Skeletal muscle satellite cell (primary cell): ENCODE results near the gene MT1B.
"Not testable (repeated sequence)": the region's sequence is repeated elsewhere in the genome, so short reads cannot be mapped to it uniquely, and the experiment has no call there.

Experiments
- H3K27me3 ChIP-seq: 2 replicates; pipeline ENCODE4 v1.7.0; 2013; ENCODE audit warnings: low read length; ENCODE audit not compliant: control insufficient read depth, insufficient read depth
- H3K36me3 ChIP-seq: 2 replicates; pipeline ENCODE4 v1.7.0; 2013; ENCODE audit warnings: mild to moderate bottlenecking, control low read depth, low read length; ENCODE audit not compliant: insufficient read depth
- H3K4me1 ChIP-seq: 2 replicates; pipeline ENCODE4 v1.7.0; 2013; ENCODE audit warnings: low read length; ENCODE audit not compliant: control insufficient read depth, insufficient read depth
- H3K4me2 ChIP-seq: 2 replicates; pipeline ENCODE4 v1.7.0; 2013; ENCODE audit warnings: mild to moderate bottlenecking, low read length
- H3K4me3 ChIP-seq: 2 replicates; pipeline ENCODE4 v1.7.0; 2013; ENCODE audit warnings: low read length
- H3K9ac ChIP-seq: 2 replicates; pipeline ENCODE4 v1.7.0; 2013; ENCODE audit warnings: mild to moderate bottlenecking, low read depth, low read length, moderate library complexity
- H3K9me3 ChIP-seq: replicated peaks from 2 replicates; pipeline ENCODE4 v1.7.0; 2013; ENCODE audit warnings: mild to moderate bottlenecking, control low read depth, low read length

Gene MT1B

DNA sequence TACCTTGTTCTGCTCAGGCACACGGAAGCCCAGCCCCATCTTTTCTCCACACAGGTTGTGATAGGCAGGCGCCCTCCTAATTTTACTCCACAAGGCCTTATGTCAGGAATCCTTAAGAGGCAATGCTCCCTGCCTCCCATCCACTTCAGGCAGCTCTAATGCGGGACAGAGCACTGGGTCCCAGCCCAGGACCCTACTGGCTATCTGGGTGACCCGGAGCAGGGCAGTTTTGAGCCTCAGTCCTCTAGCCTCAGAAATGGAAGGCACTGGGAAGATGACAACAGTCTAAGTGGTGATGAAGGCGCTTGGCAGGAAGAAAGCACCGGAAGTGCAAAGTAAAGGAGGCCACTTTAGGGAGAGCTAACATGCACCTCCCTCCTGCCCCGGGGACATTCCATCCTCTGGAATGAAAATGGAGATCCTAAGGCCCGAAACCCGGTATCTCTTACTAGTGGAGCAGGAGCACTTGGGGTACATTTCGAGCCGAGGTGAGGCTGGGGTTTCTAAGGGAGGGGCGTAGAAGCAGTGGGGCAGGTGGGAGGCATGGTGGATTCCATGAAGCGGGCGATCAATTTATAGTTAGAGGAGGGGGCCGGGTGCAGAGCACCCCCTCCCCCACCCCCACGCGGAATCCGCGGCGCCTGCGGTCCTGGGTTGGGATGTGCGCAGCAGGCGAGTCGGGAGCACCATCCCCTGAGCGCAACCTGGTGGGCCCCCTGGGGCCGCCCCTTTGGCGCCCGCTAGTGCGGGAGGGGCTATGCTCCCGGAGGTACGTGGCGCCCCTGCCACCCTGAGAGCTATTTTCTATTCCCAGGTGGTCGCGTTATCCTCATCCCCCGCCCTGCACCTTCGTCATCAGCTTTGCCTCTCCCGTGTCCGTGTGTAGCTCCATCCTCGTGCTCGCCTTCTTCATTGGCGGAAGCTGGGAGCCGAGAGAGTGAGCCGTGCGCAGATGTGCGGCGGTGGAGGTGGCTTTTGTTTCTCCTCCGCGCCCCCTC is 11.0 kb downstream of the MT1B start:
- H3K9me3 ChIP-seq = no peaks in the 10 kb centered on the region
- no peak overlapping the region for H3K9ac ChIP-seq
- H3K4me3 ChIP-seq = no peak overlapping the region
- H3K27me3 ChIP-seq = peaks cover 86% of the 10 kb centered on the region
- no peak overlapping the region for H3K4me2 ChIP-seq
- H3K36me3 ChIP-seq = no peaks in the 10 kb centered on the region
- peaks cover 7% of the 10 kb centered on the region for H3K4me1 ChIP-seq

DNA sequence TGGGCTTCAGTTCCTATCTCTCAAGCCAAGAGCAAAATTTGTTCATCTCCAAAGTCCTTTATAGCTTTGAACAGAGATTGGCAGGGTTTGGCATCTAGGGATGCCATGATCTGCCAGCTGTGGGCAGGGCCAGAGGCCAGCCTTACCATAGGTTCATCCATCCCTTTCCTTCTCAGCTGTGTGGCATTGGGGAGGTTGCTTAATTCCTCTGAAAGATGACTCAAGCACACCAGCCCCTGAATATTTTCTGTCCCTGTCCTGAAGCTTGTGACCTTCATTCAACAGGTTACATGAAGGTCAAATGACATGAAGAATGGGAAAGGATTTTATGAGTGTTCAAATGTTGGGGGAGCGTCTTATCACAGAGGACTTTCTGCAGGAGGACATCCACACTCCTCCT is 12.8 kb downstream of the MT1B start:
- H3K4me2 ChIP-seq = no peak overlapping the region
- H3K27me3 ChIP-seq = peaks cover 86% of the 10 kb centered on the region
- no peak overlapping the region for H3K4me3 ChIP-seq
- no peak overlapping the region for H3K9ac ChIP-seq
- H3K9me3 ChIP-seq = no peaks in the 10 kb centered on the region
- peaks cover 3% of the 10 kb centered on the region for H3K4me1 ChIP-seq
- no peaks in the 10 kb centered on the region for H3K36me3 ChIP-seq

DNA sequence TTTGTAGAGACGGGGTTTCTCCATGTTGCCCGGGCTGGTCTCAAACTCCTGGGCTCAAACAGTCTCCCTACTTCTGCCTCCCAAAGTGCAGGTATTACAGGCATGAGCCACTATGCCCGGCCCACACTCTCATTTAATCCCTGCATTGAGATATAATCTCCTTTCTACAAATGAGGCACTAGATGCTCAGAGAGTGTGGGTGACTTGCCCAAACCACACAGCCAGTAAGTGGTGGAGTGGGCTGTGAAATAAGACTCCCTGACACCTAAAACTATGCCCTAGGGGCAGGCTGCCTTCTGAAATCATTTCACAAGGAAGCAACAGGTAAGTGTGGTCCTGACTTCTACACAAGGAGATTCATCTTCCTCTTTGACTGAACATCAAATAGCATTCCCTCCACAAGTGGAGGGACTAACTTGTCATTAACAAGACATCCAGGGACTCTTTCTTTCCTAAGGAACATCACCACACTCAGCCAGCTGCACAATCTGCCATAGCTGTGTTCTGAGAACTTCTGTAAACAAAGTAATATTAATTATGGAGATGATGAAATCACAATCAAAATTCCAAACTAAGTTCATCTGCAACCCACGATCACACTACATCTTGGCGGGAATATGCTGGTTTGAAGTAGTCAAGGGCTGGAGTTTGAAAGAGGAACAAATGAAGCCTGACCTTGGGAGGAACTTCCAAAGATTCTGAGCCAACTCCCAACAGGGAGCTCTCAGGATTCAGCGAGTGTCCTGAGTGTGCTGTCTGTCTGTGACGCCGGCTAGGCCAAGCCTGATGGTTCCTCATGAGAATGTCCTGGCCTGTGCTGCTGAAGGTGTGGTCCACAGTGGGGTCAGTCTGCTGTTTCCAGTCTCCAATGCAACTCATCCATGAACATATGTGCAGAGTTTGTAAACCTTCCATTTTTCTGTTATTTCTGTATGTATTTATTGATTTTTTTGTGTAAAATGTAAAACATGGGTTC is 13.9 kb downstream of the MT1B start:
- H3K27me3 ChIP-seq = peaks cover 88% of the 10 kb centered on the region
- H3K4me2 ChIP-seq = not testable (repeated sequence)

DNA sequence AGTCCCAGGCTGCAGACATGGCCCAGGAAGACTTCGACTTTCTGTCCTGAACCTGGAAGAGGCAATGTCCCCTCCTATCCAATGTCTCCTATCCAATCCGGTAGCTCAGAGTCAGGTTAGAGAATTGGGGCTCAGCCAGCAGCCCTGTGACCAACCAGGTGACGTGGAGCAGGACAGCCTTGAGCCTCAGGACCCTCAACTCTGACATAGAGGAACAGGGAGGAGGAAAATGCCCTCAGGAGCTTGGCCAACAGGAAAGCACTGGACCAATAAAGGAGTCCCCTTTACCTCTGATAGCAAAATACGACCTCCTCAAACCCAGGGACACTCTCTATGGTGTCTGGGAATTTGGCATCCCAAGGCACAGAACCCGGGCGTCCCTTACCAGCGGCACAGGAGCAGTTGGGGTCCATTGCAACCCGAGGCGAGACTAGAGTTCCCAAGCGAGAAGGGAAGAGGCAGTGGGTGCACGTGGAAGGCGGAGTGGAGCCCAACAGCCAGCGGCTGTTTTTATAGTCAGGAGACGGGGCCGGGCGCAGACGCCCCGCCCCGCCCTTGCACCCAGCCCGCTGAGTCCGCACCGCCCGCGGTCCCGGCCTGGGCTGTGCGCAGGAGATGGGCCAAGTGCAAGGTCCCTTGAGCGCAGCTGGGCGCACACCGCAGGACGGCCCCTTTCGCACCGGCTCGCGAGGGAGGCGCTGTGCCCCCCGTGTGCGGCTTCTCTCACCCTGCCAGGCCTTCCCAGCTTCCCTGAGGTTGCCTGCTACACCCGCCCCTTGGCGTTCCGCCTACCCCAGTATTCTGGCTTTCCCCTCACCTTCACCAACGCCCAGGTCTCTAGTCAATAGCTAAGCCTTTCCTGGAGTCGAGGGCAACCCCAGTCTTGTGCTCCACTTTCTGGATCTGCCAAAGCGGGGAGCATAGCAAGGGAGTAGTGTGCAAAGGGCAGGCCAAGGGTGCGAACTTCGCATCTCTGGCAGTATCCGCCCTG is 16.2 kb downstream of the MT1B start, which contains the start of gene MT1G:
MT1G (minus strand) TSS at position 485 of the 991 bp plus-strand sequence; CDS start at position 413, 72 bp downstream.
- Histone ChIP-seq H3K4me3 (peak within 1 kb of the TSS; percentile 28), H3K4me1 (peaks cover 3% of the 10 kb centered on the region), H3K4me2 (peak within 1 kb of the TSS; percentile 52), H3K36me3 (no peaks in the 10 kb centered on the region), H3K9ac (no peak within 1 kb of the TSS), H3K9me3 (no peaks in the 10 kb centered on the region), H3K27me3 (peaks cover 75% of the 10 kb centered on the region)

More for the DNA sequence above, 13.9 kb downstream of the MT1B start:
- H3K4me3 ChIP-seq, H3K9ac ChIP-seq, H3K4me1 ChIP-seq, H3K36me3 ChIP-seq, H3K9me3 ChIP-seq: not testable (repeated sequence)

DNA sequence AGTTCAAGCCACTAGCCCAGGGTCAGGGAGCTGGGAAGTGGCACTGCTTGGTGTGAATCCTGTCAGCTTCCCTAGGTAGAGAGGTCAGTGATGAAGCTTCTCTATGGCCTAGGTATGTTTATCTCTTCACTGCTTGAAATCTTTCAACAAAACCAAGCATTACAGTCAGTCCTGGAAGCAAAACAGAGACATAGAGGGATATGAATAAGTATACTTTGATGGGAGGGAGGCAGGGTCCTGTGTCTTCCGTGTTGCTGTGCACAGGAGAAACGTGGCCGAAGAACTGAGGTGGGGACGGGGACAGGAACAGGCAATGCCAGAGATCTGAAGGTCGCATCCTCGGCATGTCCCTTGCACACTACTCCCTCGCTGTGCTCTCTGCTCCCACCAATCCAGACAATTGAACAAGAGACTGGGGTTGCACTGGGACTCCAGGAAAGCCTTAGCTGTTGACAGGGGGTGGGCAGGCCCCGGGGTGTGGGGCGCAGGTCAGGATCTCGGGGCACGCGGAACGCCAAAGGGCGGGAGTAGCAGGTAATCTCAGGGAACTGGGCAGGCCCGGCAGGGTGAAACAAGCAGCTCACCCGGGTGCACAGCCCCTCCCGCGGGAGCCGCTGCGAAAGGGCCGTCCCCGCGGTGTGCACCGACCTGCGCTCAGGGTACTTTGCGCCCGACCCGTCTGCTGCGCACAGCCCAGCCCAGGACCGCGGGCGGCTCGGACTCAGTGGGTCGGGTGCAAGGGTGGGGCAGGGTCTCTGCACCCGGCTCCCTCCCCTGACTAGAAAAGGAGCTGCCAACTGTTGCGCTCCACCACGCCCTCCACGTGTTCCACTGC is 17.5 kb downstream of the MT1B start, which contains the start of gene MT1H:
MT1H (plus strand) TSS at position 810 of the 835 bp plus-strand sequence. CDS start 71 bp downstream, outside the sequence.
- H3K36me3 ChIP-seq = no peaks in the 10 kb centered on the region
- H3K4me2 ChIP-seq = no peak within 1 kb of the TSS
- no peak within 1 kb of the TSS for H3K4me3 ChIP-seq
- peaks cover 62% of the 10 kb centered on the region for H3K27me3 ChIP-seq
- H3K4me1 ChIP-seq = peaks cover 3% of the 10 kb centered on the region
- no peak within 1 kb of the TSS for H3K9ac ChIP-seq
- no peaks in the 10 kb centered on the region for H3K9me3 ChIP-seq

DNA sequence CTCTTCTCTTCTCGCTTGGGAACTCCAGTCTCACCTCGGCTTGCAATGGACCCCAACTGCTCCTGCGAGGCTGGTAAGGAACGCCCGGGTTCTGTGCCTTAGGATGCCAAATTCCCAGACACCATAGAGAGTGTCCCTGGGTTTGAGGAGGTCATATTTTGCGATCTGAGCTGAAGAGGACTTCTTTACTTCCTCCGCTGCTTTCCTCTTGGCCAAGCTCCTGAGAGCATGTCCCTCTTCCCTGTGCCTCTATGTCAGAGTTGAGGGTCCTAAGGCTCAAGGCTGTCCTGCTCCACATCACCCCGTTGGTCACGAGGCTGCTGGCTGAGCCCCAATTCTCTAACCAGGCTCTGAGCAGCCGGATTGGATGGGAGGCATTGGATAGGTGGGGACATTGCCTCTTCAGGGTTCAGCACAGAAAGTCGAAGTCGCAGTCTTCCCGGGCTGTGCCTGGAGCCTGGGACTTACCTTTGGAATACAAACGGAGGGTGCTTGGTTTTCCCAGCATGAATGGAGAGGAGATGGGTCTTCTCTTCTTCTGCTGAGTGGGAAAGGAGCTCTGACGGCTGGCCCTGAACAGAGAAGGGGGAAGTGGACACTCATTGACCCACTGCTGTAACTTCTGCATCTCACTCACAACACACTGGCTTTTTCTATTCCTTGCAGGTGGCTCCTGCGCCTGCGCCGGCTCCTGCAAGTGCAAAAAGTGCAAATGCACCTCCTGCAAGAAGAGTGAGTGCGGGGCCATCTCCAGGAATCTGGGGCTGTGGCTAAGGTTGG is 18.3 kb downstream of the MT1B start:
- H3K4me1 ChIP-seq = peaks cover 3% of the 10 kb centered on the region
- no peak overlapping the region for H3K9ac ChIP-seq
- no peak overlapping the region for H3K4me2 ChIP-seq
- no peaks in the 10 kb centered on the region for H3K9me3 ChIP-seq
- peaks cover 56% of the 10 kb centered on the region for H3K27me3 ChIP-seq
- H3K4me3 ChIP-seq = no peak overlapping the region
- no peaks in the 10 kb centered on the region for H3K36me3 ChIP-seq

DNA sequence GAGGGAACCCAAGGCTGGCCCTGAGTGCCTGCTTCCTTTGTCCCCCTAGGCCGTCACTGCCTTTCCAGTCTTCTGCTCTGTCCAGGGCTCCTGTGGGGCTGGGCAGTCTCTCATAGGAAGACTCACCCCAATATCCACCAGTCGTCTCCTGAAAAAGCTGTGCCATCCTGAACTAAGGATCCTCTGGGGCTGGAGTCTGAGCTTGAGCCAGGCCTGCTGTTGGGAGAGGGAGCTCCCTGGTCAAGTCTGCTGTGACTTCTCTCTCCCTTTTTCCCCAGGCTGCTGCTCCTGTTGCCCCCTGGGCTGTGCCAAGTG is 18.9 kb downstream of the MT1B start:
- Histone ChIP-seq H3K27me3 (peaks cover 56% of the 10 kb centered on the region), H3K4me1 (peaks cover 3% of the 10 kb centered on the region), H3K9me3 (no peaks in the 10 kb centered on the region), H3K4me3 (no peak overlapping the region), H3K9ac (no peak overlapping the region), H3K4me2 (no peak overlapping the region), H3K36me3 (no peaks in the 10 kb centered on the region)

DNA sequence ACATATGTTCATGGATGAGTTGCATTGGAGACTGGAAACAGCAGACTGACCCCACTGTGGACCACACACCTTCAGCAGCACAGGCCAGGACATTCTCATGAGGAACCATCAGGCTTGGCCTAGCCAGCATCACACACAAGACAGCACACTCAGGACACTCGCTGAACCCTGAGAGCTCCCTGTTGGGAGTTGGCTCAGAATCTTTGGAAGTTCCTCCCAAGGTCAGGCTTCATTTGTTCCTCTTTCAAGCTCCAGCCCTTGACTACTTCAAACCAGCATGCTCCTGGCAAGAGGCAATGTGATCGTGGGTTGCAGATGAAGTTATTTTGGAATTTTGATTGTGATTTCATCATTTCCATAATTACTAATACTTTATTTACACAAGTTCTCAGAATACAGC is 20.0 kb downstream of the MT1B start:
- H3K36me3 ChIP-seq, H3K9me3 ChIP-seq, H3K4me1 ChIP-seq, H3K4me2 ChIP-seq, H3K4me3 ChIP-seq, H3K9ac ChIP-seq: not testable (repeated sequence)
- peaks cover 47% of the 10 kb centered on the region for H3K27me3 ChIP-seq

DNA sequence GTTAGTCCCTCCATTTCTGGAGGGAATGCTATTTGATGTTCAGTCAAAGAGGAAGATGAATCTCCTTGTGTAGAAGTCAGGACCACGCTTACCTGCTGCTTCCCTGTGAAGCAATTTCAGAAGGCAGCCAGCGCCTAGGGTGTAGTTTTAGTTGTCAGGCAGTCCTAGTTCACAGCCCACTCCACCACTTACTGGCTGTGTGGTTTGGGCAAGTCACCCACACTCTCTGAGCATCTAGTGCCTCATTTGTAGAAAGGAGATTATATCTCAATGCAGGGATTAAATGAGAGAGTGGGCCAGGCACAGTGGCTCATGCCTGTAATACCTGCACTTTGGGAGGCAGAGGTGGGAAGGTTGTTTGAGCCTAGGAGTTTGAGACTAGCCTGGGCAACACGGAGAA is 20.5 kb downstream of the MT1B start:
- peaks cover 42% of the 10 kb centered on the region for H3K27me3 ChIP-seq
- not testable (repeated sequence) for H3K4me1 ChIP-seq, H3K36me3 ChIP-seq, H3K4me2 ChIP-seq, H3K9me3 ChIP-seq, H3K4me3 ChIP-seq, H3K9ac ChIP-seq
